Lung (tissue), 12 donors: ENCODE data around the gene SMG6. TPM values are rescaled to one million over a fixed set of nuclear protein-coding genes. Genes with fewer than 3 reads are reported as not detected.

Experiments used
- ATAC-seq: fragments of 200-7000 bp; cut with Tn5 transposase; one replicate; pipeline ENCODE4 v1.9.1; 2020; ENCODE audit warnings: moderate number of reproducible peaks; ENCODE audit not compliant: insufficient read depth, low FRiP score
- DNase-seq, 3 donors: peaks; one replicate each; pipeline ENCODE4 v3.0.0-alpha.2; 2013 to 2017
- H3K27ac ChIP-seq, 2 donors: one replicate each; pipeline ENCODE4 v1.5.1; 2013; ENCODE audit warnings: mild to moderate bottlenecking in 2 of 2, moderate library complexity in 2 of 2, control low read depth in 1 of 2, inconsistent platforms in 1 of 2, low read depth in 1 of 2, low read length in 1 of 2
- H3K27me3 ChIP-seq, 3 donors: one replicate each; pipeline ENCODE4 v1.5.1; 2013; ENCODE audit warnings: low read length in 2 of 3; ENCODE audit not compliant: control insufficient read depth in 3 of 3, insufficient read depth in 3 of 3
- H3K36me3 ChIP-seq, 4 donors: one replicate each; pipeline ENCODE4 v1.5.1; 2013; ENCODE audit warnings: low read length in 4 of 4, mild to moderate bottlenecking in 1 of 4, moderate library complexity in 1 of 4; ENCODE audit not compliant: control insufficient read depth in 4 of 4, insufficient read depth in 4 of 4
- H3K4me1 ChIP-seq, 5 donors: one replicate each; pipeline ENCODE4 v1.5.1; 2013; ENCODE audit warnings: low read length in 5 of 5, mild to moderate bottlenecking in 2 of 5, moderate library complexity in 1 of 5; ENCODE audit not compliant: control insufficient read depth in 5 of 5, insufficient read depth in 5 of 5
- H3K4me3 ChIP-seq: one replicate; pipeline ENCODE4 v1.5.1; 2013; ENCODE audit warnings: mild to moderate bottlenecking, control low read depth, moderate library complexity
- H3K9ac ChIP-seq, 2 donors: one replicate each; pipeline ENCODE4 v1.5.1; 2013; ENCODE audit warnings: low read length in 2 of 2, control low read depth in 1 of 2; ENCODE audit not compliant: insufficient read depth in 1 of 2
- H3K9me3 ChIP-seq, 4 donors: one replicate each; pipeline ENCODE4 v1.5.1; 2013; ENCODE audit warnings: low read length in 3 of 4, mild to moderate bottlenecking in 1 of 4, moderate library complexity in 1 of 4; ENCODE audit not compliant: control insufficient read depth in 4 of 4, insufficient read depth in 3 of 4
- CTCF ChIP-seq: IDR thresholded peaks from 2 replicates; pipeline ENCODE4 v1.5.1; 2012; ENCODE audit warnings: mild to moderate bottlenecking; ENCODE audit errors: control extremely low read depth, extremely low read depth
- WGBS, 2 donors: extraction: QIAGEN DNeasy Blood & Tissue Kit; methylation state at CpG; one replicate each; pipeline ENCODE4 v1.1.7; 2013; 5-methylcytosine and 5-hydroxymethylcytosine counted together
- polyA plus RNA-seq, 2 donors: library from polyadenylated mRNA; stranded (reverse); fragments of 200-250 nt; gene quantifications; one replicate each; pipeline ENCODE4 v1.2.1, GENCODE V29; 2013
- total RNA-seq, 2 donors: library from RNA; depleted of rRNA in 1 of 2; stranded (reverse); fragments of >200 nt in 1 of 2; gene quantifications; one replicate each; pipeline ENCODE4 v1.2.1, GENCODE V29; 2014 to 2021
- donor health status: control.
- donor health status: control.
- donor health status: Bipolar disorder and iron deficiency.
- donor health status: healthy.
- donor health status: DM: yes; HTN: yes; CAD: no.

SMG6 gene
- total and polyA plus RNA-seq, 4 donors: 17.6 to 45.1 (median 28.9) TPM

GRCh38 chr17:2071024-2071385 lies 232.6 kb downstream of the SMG6 start:
- WGBS, 2 donors: 82 to 86% methylated on average over 6 of the region's 6 CpGs
- H3K4me1 ChIP-seq: peaks cover 0 to 87% (median 46%) of the 10 kb centered on the region in 5 donors

GRCh38 chr17:2070241-2071023 lies 233.2 kb downstream of the SMG6 start:
- Histone ChIP-seq H3K4me3 (no peak overlapping the region), H3K27ac (peak overlapping the region; percentile 76 to 91), H3K4me1 (peaks cover 0 to 87% (median 45%) of the 10 kb centered on the region in 5 donors), H3K9ac (no peak overlapping the region), H3K36me3 (peaks cover 0 to 12% (median 4%) of the 10 kb centered on the region in 4 donors), H3K9me3 (no peaks in the 10 kb centered on the region), H3K27me3 (no peaks in the 10 kb centered on the region)
- no peak for TF ChIP-seq CTCF
- DNase-seq (peak in 2 of 3 donors; percentile 14 to 26), ATAC-seq (no peak)
- 73 to 80% methylated on average over 13 of the region's 13 CpGs for WGBS, 2 donors

More at GRCh38 chr17:2071024-2071385, 232.6 kb downstream of the SMG6 start:
- TF ChIP-seq CTCF: no peak
- peak overlapping the region; percentile 76 to 91 for H3K27ac ChIP-seq
- H3K36me3 ChIP-seq: peaks cover 0 to 11% (median 2%) of the 10 kb centered on the region in 4 donors
- DNase-seq: no peak
- no peak for ATAC-seq
- no peaks in the 10 kb centered on the region for H3K27me3 ChIP-seq
- H3K4me3 ChIP-seq: no peak overlapping the region
- H3K9ac ChIP-seq: no peak overlapping the region
- no peaks in the 10 kb centered on the region for H3K9me3 ChIP-seq

- H3K9ac ChIP-seq: peak overlapping the region in 1 of 2 donors; percentile 54
- no peak for TF ChIP-seq CTCF
- no peak overlapping the region for H3K4me3 ChIP-seq
- ATAC-seq (no peak), DNase-seq (no peak)
- no peaks in the 10 kb centered on the region for H3K27me3 ChIP-seq
- peaks cover 0 to 90% (median 45%) of the 10 kb centered on the region in 5 donors for H3K4me1 ChIP-seq
- peak overlapping the region; percentile 38 to 71 for H3K27ac ChIP-seq
- peaks cover 0 to 17% (median 9%) of the 10 kb centered on the region in 4 donors for H3K36me3 ChIP-seq
- H3K9me3 ChIP-seq: no peaks in the 10 kb centered on the region
- 66 to 77% methylated on average over 15 of the region's 15 CpGs for WGBS, 2 donors
Measured at GRCh38 chr17:2068519-2069051, 235.0 kb downstream of the SMG6 start.
